IPS-18a (cell line): ENCODE results near the gene DACH1.
"Not testable (repeated sequence)": the region's sequence is repeated elsewhere in the genome, so short reads cannot be mapped to it uniquely, and the experiment has no call there.

Source experiments
- H3K27ac ChIP-seq: one replicate; pipeline ENCODE4 v1.5.1; 2013; ENCODE audit warnings: low read length
- H3K27me3 ChIP-seq: one replicate; pipeline ENCODE4 v1.6.1; 2013; ENCODE audit warnings: mild to moderate bottlenecking, low read length; ENCODE audit not compliant: control insufficient read depth, insufficient read depth
- H3K36me3 ChIP-seq: one replicate; pipeline ENCODE4 v1.6.1; 2013; ENCODE audit warnings: low read depth, low read length; ENCODE audit not compliant: control insufficient read depth
- H3K4me1 ChIP-seq: one replicate; pipeline ENCODE4 v1.6.1; 2013; ENCODE audit warnings: low read depth, low read length; ENCODE audit not compliant: control insufficient read depth
- H3K4me3 ChIP-seq: one replicate; pipeline ENCODE4 v1.5.1; 2013; ENCODE audit warnings: low read length
- H3K9ac ChIP-seq: one replicate; pipeline ENCODE4 v1.6.1; 2013; ENCODE audit warnings: mild to moderate bottlenecking, low read length, moderate library complexity
- H3K9me3 ChIP-seq: one replicate; pipeline ENCODE4 v1.6.1; 2013; ENCODE audit warnings: low read depth, low read length; ENCODE audit not compliant: control insufficient read depth

The DACH1 gene

GRCh38 chr13:71797517-71797916 is 69.5 kb downstream of the DACH1 start:
- Histone ChIP-seq H3K9me3 (no peaks in the 10 kb centered on the region), H3K27me3 (no peaks in the 10 kb centered on the region), H3K27ac (no peak overlapping the region), H3K4me1 (no peaks in the 10 kb centered on the region), H3K36me3 (no peaks in the 10 kb centered on the region), H3K4me3 (no peak overlapping the region), H3K9ac (no peak overlapping the region)

- H3K27me3 ChIP-seq: no peaks in the 10 kb centered on the region
Observed at GRCh38 chr13:71789693-71790329, 77.2 kb downstream of the DACH1 start.

GRCh38 chr13:71789037-71789436 is 78.0 kb downstream of the DACH1 start:
- H3K9me3 ChIP-seq: no peaks in the 10 kb centered on the region
- no peak overlapping the region for H3K9ac ChIP-seq
- no peaks in the 10 kb centered on the region for H3K36me3 ChIP-seq
- no peak overlapping the region for H3K27ac ChIP-seq
- peaks cover 29% of the 10 kb centered on the region for H3K4me1 ChIP-seq
- no peaks in the 10 kb centered on the region for H3K27me3 ChIP-seq
- H3K4me3 ChIP-seq: no peak overlapping the region

More at GRCh38 chr13:71789693-71790329, 77.2 kb downstream of the DACH1 start:
- Histone ChIP-seq H3K36me3 (no peaks in the 10 kb centered on the region), H3K27ac (no peak overlapping the region), H3K4me1 (peaks cover 29% of the 10 kb centered on the region), H3K9me3 (no peaks in the 10 kb centered on the region), H3K9ac (no peak overlapping the region), H3K4me3 (no peak overlapping the region)

- Histone ChIP-seq H3K27ac (no peak overlapping the region), H3K27me3 (no peaks in the 10 kb centered on the region), H3K9ac (no peak overlapping the region), H3K4me1 (peaks cover 29% of the 10 kb centered on the region), H3K36me3 (no peaks in the 10 kb centered on the region), H3K4me3 (no peak overlapping the region), H3K9me3 (no peaks in the 10 kb centered on the region)
Observed at GRCh38 chr13:71787414-71787813, 79.6 kb downstream of the DACH1 start.

- no peaks in the 10 kb centered on the region for H3K36me3 ChIP-seq
- no peak overlapping the region for H3K27ac ChIP-seq
- no peak overlapping the region for H3K4me3 ChIP-seq
Observed at GRCh38 chr13:71786875-71787274, 80.1 kb downstream of the DACH1 start.

GRCh38 chr13:71785361-71785760 is 81.6 kb downstream of the DACH1 start:
- Histone ChIP-seq H3K9ac (no peak overlapping the region), H3K27ac (no peak overlapping the region), H3K9me3 (no peaks in the 10 kb centered on the region), H3K4me1 (peaks cover 29% of the 10 kb centered on the region), H3K4me3 (no peak overlapping the region), H3K27me3 (no peaks in the 10 kb centered on the region), H3K36me3 (no peaks in the 10 kb centered on the region)

More at GRCh38 chr13:71786875-71787274, 80.1 kb downstream of the DACH1 start:
- H3K27me3 ChIP-seq: no peaks in the 10 kb centered on the region
- no peak overlapping the region for H3K9ac ChIP-seq
- H3K4me1 ChIP-seq: peaks cover 29% of the 10 kb centered on the region
- no peaks in the 10 kb centered on the region for H3K9me3 ChIP-seq

GRCh38 chr13:71780546-71780945 is 86.5 kb downstream of the DACH1 start:
- Histone ChIP-seq H3K4me3 (no peak overlapping the region), H3K9ac (no peak overlapping the region), H3K4me1 (peaks cover 7% of the 10 kb centered on the region), H3K27me3 (no peaks in the 10 kb centered on the region), H3K9me3 (no peaks in the 10 kb centered on the region), H3K36me3 (no peaks in the 10 kb centered on the region), H3K27ac (no peak overlapping the region)

- H3K27ac ChIP-seq, H3K9ac ChIP-seq, H3K27me3 ChIP-seq, H3K4me1 ChIP-seq, H3K4me3 ChIP-seq, H3K9me3 ChIP-seq, H3K36me3 ChIP-seq: not testable (repeated sequence)
Observed at GRCh38 chr13:71778998-71779397, 88.0 kb downstream of the DACH1 start.

GRCh38 chr13:71775966-71776365 is 91.0 kb downstream of the DACH1 start:
- Histone ChIP-seq H3K9ac (no peak overlapping the region), H3K9me3 (no peaks in the 10 kb centered on the region), H3K4me3 (no peak overlapping the region), H3K4me1 (no peaks in the 10 kb centered on the region), H3K27me3 (no peaks in the 10 kb centered on the region), H3K36me3 (no peaks in the 10 kb centered on the region), H3K27ac (no peak overlapping the region)

GRCh38 chr13:71774863-71775262 is 92.1 kb downstream of the DACH1 start:
- no peaks in the 10 kb centered on the region for H3K36me3 ChIP-seq
- H3K27ac ChIP-seq: no peak overlapping the region
- H3K9me3 ChIP-seq: no peaks in the 10 kb centered on the region
- H3K27me3 ChIP-seq: no peaks in the 10 kb centered on the region
- no peak overlapping the region for H3K9ac ChIP-seq
- no peaks in the 10 kb centered on the region for H3K4me1 ChIP-seq
- no peak overlapping the region for H3K4me3 ChIP-seq

- Histone ChIP-seq H3K9ac (no peak overlapping the region), H3K36me3 (no peaks in the 10 kb centered on the region), H3K4me1 (no peaks in the 10 kb centered on the region), H3K27ac (no peak overlapping the region), H3K4me3 (no peak overlapping the region), H3K27me3 (no peaks in the 10 kb centered on the region), H3K9me3 (no peaks in the 10 kb centered on the region)
Observed at GRCh38 chr13:71773531-71773930, 93.5 kb downstream of the DACH1 start.

- Histone ChIP-seq H3K9me3 (no peaks in the 10 kb centered on the region), H3K9ac (no peak overlapping the region), H3K27me3 (no peaks in the 10 kb centered on the region), H3K36me3 (no peaks in the 10 kb centered on the region), H3K27ac (no peak overlapping the region), H3K4me1 (no peaks in the 10 kb centered on the region), H3K4me3 (no peak overlapping the region)
Observed at GRCh38 chr13:71772361-71772760, 94.6 kb downstream of the DACH1 start.
